Cerebellar cortex (tissue), 1 donor: ENCODE results near the gene SALL4.
A peak's percentile ranks its signal among the peaks of the same experiment; 100 is the strongest.
"Not testable (repeated sequence)": the region's sequence is repeated elsewhere in the genome, so short reads cannot be mapped to it uniquely, and the experiment has no call there.

ENCODE experiments used
- DNase-seq: peaks from one replicate; pipeline ENCODE4 v3.0.0-alpha.2; 2015; ENCODE audit warnings: low spot score

Gene SALL4

DNA sequence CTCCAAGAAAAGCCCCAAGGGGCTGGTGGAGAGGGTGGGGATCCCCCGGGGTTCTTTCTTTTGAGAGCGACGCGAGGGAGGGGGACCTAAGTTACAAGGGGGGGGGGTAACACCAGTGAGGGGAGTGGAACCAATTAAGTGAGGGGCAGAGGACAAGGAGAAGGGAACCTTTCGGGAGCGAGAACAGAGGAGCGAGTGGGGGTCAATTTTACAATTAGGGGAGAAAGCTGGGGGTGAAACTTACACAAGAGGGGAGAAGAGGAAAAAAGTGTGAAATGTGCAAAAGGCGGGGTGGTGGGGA, 548 bp downstream of the SALL4 start:
- DNase-seq, result peak; percentile 53

DNA sequence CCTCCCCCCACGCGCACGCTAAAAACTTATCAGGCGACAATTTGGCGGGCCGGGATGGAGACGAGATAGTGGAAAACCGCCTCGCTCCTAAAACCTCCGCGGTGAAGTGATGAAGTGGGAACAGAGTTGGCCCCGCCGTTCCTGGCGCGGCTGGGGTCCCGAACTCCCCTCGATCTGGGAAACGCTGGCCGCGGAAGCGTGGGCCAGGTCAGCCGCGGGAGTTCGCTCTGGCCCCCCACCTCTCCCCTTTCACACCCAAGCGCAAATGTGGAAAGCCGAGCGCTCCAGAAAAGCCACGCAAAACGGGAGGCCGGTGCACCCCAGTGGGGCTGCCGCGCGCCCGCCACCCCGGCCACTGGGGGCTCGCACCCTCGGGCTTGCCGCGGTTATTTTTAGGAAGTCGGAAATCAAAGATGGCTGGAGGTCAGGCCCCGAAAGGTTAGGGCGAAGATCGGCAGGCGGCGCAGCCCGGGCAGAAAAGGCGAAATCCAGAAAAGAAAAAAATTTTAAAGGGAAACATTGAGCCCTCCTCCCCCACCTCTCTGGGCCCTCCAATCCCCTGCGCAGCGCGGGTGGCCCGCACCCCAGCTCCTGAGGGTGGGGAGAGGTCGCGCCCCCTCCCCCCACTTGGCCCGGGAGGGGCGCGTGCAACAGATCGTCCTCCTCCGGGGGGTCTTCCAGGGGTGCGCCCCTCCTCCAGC, 1.0 kb downstream of the SALL4 start:
- DNase-seq, result peak; percentile 53

DNA sequence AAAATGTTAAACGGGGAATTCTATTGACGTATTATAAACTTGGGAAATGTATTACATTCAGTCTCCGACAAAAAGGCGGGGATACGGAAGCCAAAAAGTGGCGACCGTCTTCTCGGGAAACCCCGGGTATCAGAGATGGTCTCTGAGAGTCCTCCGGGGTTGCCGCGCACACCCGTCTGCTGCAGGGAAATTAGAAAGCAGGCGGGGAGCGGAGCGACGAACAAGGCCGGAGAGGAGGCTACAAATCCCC, 1.5 kb downstream of the SALL4 start:
- no peak for DNase-seq

DNA sequence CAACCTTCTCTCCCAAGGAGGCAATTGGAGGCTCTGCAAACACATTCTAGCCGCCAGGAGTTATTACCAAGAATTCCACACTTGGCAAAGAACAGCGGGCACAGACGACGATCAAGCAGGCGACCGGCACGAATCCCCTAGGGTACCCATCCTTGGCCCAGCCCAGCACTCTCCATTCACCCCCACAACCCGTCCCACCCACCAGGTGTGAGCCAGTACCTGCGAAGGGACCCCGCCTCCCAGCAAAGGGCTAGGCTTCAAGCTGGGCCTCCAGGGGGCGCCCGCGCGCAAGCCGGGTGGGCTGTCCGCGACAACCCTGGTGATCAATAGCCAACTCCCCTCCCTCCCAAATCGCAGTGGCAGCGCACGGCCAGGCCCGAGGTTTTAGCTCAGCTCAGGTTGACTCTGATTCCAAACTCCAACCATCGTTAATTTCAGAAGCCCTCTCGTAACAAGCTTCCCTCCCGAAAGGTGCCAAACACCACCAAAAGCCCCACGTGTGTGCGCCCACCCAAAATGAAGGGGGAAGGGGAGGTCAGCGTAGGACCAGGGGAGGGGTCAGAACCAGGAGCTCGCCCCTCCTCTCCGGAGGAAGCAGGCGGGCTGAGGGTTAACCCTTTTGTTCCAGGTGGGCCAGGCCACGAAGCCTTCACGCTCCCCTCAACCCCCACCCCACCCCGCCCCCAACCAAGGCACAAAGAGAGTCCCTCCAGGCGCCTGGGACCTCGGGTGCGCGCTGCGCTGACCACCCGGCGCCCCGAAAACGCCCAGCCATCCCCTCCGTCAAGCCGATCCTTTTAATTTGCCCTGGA, 2.1 kb downstream of the SALL4 start:
- peak; percentile 74 for DNase-seq

DNA sequence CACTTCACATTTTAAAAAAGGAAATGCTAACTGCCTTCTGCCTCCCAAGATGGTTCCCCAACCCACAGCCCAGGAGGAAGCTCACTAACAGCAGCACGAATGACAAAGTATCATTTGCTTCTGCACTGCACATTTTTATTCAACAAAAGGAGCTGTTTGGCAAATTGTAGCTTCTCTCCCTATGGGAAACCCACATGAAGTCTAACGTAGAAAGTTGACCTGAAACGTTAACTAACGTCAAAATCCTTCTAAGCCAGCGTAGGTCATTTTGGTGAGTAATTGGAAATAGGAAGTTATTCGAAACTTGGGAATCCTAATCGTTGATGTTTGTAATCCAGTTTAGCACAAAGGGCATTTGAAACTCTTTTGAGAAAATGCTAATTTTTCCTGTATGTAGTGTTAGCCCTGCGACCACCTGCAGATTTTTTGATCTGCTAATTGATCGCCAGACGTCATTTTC, 2.9 kb downstream of the SALL4 start:
- DNase-seq, result no peak

DNA sequence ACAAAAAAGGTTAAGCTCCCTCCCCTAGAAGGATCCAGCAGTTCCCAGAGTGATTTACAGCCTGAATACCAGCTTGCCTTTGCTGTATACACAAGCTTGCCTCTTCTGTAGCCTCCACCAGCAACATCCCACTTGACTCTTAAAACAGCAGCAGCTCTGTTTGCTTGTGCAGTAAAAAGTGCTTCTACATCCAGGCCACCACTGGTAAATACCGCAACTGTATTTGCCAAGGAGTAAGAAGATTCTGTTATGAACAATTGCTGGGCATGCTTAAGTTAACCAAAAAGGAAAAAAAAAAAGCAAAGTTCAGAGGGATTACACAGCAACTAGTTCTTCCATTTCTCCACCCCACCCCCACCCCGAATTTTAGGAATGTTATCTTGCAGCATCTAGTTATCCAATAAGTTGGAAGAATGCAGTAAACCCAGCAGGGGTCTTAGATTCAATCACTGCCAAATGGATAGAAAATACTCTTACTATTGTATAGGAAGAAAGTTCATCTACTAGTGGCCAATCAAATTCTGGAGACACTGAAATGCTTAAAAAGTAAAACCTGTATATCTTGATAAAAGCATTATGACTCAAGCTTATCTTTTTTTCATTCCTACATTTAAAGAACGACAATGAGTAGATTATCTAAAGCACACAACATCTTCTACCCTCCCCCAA, 4.8 kb downstream of the SALL4 start:
- DNase-seq, result peak; percentile 83

DNA sequence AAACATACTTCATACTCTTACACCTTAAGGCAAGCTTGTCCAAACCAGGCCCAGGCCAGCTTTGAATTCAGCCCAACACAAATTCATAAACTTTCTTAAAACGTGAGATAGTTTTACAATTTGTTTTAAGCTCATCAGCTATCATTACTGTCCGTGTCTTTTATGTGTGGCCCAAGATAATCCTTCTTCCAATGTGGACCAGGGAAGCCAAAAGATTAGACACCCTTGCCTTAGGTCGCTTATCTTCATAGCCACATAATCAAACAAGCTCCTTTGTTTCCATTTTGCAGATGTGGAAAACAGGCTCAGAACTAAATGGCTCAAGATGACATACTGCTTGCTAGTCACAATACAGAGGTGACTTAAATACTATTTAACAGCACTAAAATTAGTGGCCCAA, 6.0 kb downstream of the SALL4 start:
- no peak for DNase-seq

DNA sequence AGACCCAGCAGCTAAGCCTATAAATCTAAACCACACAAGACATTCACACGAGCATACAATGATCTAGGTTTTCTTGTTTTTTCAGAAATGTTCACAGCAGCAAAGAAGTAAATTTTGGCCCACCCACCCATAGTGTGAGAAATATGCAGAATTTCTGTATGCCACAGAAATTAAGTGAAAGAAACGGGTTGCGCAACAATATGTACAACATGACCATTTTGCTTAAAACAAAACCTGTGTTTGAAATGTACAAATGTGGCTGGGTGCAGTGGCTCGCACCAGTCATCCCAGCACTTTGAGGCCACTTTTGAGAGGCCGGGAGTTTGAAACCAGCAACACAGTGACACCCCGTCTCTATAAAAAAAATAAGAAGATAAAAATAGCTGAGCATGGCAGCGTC, 9.4 kb downstream of the SALL4 start:
- no peak for DNase-seq

DNA sequence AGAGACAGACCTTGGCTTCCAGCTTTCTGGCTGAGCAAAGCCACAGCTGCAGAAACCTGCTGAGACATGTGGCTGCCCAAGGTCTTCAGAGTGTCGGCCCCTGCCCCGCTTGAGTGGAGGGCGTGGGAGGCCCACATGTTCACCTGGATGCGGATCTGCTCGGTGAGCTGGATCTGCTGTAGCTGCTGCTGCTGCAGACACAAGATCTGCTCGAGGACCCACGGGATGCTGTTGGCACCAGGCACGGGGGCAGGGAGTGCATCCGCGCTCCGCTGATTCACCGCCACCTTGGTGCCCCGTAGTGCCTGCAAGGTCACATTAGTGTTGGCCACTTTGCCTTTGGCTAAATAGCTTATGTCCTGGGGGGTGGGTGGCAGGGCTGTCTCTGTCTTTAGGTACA, 10.7 kb downstream of the SALL4 start:
- no peak for DNase-seq

DNA sequence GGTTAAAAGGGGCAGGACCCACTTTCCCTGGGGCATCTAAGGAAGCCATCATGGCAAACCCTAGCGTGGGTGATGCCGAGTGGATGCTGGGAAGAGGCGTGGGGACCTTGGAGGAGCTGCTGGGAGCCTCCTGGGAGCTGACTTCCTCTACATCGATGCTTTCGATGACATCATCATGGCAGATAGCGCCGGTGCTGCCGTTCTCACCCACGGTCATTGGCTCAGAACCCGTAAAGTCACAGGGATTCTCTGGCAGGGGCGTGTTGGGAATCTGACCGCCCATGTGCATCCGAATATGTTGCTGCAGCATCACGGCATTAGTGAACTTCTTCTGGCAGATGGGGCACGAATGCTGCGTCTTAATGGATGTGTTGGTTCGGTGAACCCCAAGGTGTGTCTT, 12.1 kb downstream of the SALL4 start:
- no peak for DNase-seq

DNA sequence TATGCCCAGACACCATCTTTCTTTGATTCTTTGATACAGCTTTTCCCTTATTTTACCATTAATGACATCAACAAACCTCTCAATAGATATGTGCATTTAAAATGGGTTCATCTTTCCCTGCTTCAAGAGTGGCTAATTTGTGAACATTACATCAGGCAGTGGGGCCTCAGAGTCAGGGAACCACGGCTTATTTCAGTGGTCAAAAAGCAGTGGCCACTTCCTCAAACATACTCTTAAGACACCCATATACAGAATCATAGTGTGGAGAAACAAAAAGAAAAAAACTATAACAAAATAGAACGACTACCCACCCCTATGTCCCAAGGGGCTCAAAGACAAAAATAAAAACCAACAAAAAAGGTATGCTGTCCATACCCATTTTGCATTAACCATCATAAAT, 12.9 kb downstream of the SALL4 start:
- DNase-seq, result no peak

DNA sequence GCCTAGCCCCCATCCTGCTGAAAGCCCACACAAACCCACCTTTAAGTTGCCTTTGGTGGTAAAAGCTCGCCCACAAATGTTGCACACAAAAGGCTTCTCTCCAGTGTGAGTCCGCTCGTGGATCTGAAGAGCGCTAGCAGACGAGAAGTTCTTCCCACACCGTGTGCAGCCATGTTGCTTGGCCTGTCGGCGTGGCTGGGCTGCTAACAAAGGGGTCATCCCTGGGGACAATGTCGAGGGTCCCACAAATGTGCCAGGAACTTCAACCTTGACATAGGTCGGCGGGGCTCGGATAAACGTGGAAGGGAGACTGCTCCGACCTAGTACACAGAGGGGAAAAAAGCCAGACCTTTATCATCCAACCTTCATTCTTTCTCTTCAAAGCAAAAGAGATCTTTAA, 13.5 kb downstream of the SALL4 start:
- no peak for DNase-seq

DNA sequence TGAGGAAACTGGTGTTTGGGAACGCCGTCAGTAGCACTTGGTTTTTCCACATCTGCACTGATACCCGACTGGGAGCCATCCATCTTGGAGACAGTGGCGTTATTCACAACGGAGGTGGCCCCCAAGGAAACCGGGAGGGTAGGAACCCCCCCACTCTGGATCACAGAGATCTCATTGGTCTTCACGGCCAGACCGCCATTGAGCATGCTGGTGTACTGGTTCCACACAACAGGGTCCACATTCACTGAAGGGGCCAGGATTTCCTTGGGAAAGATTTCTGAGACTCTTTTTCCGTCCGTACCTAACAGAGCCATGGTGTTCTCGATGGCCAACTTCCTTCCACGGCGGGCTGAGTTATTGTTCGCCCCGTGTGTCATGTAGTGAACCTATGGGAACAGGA, 18.0 kb downstream of the SALL4 start:
- DNase-seq, result no peak

DNA sequence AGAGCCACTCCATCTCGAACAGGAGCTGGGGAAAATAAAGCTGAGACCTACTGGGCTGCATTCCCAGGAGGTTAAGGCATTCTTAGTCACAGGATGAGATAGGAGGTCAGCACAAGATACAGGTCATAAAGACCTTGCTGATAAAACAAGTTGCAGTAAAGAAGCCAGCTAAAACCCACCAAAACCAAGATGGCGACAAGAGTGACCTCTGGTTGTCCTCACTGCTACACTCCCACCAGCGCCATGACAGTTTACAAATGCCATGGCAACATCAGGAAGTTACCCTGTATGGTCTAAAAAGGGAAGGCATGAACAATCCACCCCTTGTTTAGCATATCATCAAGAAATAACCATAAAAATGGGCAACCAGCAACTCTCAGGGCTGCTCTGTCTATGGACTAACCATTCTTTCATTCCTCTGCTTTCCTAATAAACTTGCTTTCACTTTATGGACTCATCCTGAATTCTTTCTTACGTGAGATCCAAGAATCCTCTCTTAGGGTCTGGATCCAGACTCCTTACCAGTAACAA, 24.0 kb downstream of the SALL4 start:
- not testable (repeated sequence) for DNase-seq

DNA sequence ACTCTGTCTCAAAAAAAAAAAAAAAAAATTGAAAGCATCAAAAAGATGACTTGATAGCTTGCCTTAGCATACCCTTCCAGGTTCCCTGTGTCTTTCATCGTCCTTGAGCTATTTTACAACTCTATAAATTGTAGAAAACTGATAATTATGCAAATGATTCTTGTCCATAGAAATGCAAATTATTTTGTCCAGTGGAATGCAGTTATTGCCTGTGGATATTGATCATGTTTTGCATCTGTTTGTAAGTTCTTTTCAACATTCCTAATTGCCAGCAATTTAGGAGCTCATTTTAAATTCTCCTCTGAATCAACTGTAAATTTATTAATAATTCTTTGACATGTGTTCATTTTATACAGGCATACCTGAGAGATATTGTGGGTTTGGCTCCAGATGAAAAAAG, 27.1 kb downstream of the SALL4 start:
- no peak for DNase-seq

DNA sequence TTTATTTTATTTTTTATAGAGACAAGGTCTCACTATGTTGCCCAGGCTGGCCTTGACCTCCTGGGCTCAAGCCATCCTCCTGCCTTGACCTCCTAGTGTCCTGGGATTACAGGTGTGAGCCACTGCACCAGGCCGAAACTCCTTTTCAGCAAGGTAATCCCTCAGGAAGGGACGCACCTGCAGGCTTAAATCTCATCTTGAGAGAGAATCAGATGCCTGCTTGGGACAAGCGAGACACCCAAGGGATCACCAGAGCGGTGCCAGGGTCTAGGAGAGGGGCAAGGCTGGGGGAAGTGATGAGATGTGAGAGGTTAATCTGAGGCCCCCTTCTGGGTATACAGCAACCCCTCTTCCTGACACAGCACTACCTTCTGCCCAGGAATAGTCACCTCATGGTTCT, 30.1 kb downstream of the SALL4 start:
- DNase-seq, result no peak

DNA sequence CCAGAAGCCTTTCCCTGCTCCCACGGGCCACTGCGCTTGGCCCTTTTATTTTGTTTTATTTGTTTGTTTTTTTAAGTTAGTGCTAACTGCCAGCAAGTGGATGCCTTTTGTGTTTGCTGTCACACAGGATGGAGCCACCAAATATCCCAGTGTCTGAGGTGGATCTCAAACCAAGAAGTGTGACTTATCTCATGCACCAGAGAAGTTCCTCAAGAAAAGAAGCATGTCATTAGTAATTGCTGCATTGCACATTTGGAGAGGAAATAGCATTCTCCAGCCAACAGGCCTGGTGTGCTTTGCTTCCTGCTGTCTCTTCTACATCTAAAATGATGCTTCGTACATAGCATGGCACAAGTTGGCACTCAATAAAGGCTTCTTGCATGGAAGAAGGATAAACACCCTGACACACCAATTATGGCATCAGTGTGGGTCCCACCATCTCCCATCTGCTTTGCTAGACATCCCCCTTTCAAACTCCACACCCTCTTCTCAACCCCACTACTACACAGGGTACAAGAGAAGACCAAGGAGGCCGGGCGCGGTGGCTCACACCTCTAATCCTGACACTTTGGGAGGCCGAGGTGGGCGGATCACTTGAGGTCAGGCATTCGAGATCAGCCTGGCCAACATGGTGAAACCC, 32.2 kb downstream of the SALL4 start:
- DNase-seq, result no peak

DNA sequence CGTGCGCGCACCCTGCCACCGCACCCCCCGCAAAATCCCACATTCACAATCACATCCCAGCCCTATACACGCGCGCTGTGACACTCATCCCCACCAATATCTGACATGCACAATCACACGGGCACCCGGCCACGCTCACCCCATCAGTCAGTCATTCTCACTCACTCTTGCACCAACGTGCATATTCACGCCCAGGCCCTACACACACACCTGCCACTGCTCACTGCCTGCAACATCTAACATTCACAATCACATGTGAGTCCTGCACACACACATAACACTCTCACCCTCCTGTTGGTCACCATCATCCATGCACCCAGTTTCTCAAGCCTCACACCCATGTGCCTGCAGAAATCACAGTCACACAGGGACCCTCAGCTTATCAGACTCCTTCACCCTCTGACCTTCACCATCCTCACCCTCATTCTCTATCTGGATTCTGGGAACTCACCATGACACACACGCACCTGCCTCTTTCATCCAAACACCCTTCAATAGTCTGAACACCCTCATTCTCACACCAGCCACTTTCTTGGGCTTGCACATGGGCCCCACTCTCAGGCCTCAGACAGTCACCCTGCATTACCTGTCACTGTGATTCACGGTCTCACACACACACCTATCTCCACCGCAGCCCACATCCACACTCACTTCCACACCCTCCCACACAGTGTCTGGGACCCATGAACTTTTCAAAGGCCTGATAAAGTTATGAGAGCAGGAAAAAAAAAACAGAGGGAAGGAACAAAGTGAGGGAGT, 33.4 kb downstream of the SALL4 start:
- peak; percentile 42 for DNase-seq

DNA sequence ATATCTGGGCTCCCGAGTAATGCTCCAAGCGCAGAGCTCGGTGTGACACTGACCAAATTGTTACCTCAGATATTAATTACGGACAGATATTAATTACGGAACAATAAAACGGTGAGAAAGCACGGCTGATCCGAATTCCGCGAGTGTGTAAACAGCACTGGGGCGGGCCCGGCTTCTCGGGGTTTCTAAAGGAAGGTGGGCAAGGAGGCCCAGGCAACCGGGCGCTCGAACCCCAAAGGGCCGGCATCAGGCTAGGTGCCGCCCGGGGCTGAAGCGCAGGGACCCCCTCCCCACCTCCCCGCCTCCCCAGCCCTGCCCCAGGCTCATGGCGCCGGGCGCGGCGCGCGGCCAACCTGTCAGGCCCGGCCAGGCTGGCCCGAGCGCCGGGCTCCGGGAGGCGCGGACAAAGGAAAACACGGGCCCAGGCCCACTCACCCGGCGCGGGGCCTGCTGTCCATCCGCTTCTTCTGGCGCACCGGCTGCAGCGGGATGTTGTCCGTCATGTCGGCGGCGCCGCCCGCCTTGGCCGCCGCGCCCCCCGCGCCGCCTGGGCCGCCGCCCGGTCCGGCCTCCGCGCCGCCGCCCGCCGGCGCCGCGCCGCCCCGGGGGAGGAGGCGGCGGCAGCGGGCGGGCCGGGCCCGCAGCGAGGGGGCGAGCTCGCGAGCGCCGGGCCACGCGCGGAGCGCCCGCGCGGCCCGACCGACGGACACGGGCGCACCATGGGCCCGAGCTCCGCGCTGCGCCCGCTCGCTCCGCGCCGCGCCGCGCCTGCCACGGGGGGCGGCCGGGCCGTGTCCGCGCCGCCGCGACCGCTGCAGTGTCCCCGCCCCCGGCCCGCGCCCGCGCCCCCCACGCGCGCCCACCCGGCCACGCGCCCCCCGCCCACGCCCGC, 34.2 kb downstream of the SALL4 start, which contains the start of gene ATP9A:
ATP9A (minus strand) TSS at position 524 of the 892 bp plus-strand sequence; CDS start at position 503, 21 bp downstream.
- no peak for DNase-seq

DNA sequence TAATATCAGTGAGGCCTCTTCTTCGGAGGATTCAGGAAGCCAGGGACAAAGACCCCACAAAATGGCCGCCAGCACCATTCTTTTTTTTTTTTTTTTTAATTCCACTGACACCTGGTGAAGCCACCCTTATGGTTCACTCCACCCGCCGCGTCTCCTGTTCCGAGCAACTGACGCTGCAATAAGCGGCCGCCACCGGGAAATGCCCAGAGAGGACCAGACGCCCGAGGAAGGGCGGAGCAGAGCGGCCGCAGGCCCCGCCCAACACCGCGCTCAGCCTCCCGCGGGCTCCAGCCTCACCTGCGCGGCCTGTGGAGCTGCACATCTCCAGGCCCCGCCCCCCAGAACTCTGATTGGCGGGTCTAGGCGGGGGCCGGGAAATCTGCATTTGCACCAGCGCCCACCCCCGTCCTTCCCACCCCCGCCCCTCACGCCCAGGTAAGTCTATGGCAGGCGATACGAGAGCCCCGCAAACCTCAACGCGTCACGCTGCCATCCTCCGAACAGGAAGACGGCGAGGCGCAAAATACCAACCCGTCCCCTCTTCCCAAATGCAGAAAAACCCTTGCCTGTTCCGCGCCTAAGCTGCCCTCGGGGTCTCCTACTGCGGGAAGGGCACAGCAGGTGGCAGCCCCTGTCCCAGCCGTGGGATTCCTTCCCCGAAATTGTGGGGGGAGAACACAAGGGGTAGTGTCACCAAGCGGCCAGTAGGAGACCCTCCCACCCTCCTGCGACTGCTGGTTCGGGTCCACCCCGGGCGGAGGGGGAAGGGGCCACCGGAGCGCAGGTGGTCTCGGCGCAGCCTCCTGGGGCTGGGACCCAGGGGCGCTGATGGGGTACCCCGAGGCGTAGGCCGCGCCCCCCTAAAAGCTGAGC, 35.1 kb downstream of the SALL4 start:
- peak; percentile 93 for DNase-seq
